GM23248 (cell line): ENCODE measurements around the gene KLF2.

Experiments used
- EZH2 ChIP-seq: fragments of 200-600 bp; sonication (generic); IDR thresholded peaks from 2 replicates; pipeline ENCODE4 v1.6.1; 2018; ENCODE audit warnings: antibody characterized with exemption, mild to moderate bottlenecking; ENCODE audit not compliant: insufficient read depth, poor library complexity, severe bottlenecking
- EZH2phosphoT487 ChIP-seq: fragments of 200-600 bp; sonication (generic); IDR thresholded peaks from 2 replicates; pipeline ENCODE4 v1.6.1; 2018; ENCODE audit warnings: antibody characterized with exemption, moderate library complexity, mild to moderate bottlenecking, low read depth; ENCODE audit not compliant: insufficient read depth

GRCh38 chr19:16319481-16319880, 5.1 kb upstream of the KLF2 start:
- no peak for TF ChIP-seq EZH2phosphoT487
- TF ChIP-seq EZH2 = no peak
